BE2C (cell line): ENCODE measurements around the gene NR5A2.

Experiments used
- DNase-seq: peaks from one replicate; pipeline ENCODE4 v3.0.0-alpha.2; 2020
- H3K27me3 ChIP-seq: fragments of 250-450 bp; sonication (Bioruptor Pico); 2 replicates; pipeline ENCODE4 v1.5.1; 2020; ENCODE audit warnings: mild to moderate bottlenecking
- H3K36me3 ChIP-seq: fragments of 250-450 bp; sonication (Bioruptor Pico); 2 replicates; pipeline ENCODE4 v1.5.1; 2020; ENCODE audit warnings: mild to moderate bottlenecking
- H3K4me1 ChIP-seq: fragments of 250-450 bp; sonication (Bioruptor Pico); 2 replicates; pipeline ENCODE4 v1.5.1; 2020
- H3K4me3 ChIP-seq: 2 replicates; pipeline ENCODE4 v1.5.1; 2011; ENCODE audit warnings: low read depth, low read length
- H3K9me3 ChIP-seq: fragments of 250-450 bp; sonication (Bioruptor Pico); 2 replicates; pipeline ENCODE4 v1.5.1; 2020
- TF ChIP-seq, protein P1 (sequence below): IDR thresholded peaks from 2 replicates; pipeline ENCODE4 v1.5.1; 2012; ENCODE audit warnings: mild to moderate bottlenecking, low read depth, low read length

The NR5A2 gene

GRCh38 chr1:200136384-200136783 lies 108.9 kb downstream of the NR5A2 start:
- no peaks in the 10 kb centered on the region; the same call in none of the 2 replicates for H3K27me3 ChIP-seq
- H3K4me1 ChIP-seq = no peaks in the 10 kb centered on the region
- no peaks in the 10 kb centered on the region for H3K36me3 ChIP-seq
- TF ChIP-seq, protein P1, sequence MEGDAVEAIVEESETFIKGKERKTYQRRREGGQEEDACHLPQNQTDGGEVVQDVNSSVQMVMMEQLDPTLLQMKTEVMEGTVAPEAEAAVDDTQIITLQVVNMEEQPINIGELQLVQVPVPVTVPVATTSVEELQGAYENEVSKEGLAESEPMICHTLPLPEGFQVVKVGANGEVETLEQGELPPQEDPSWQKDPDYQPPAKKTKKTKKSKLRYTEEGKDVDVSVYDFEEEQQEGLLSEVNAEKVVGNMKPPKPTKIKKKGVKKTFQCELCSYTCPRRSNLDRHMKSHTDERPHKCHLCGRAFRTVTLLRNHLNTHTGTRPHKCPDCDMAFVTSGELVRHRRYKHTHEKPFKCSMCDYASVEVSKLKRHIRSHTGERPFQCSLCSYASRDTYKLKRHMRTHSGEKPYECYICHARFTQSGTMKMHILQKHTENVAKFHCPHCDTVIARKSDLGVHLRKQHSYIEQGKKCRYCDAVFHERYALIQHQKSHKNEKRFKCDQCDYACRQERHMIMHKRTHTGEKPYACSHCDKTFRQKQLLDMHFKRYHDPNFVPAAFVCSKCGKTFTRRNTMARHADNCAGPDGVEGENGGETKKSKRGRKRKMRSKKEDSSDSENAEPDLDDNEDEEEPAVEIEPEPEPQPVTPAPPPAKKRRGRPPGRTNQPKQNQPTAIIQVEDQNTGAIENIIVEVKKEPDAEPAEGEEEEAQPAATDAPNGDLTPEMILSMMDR = no peak
- no peak for DNase-seq
- H3K9me3 ChIP-seq = no peaks in the 10 kb centered on the region; the same call in 1 of the 2 replicates
- H3K4me3 ChIP-seq = no peak overlapping the region

DNA sequence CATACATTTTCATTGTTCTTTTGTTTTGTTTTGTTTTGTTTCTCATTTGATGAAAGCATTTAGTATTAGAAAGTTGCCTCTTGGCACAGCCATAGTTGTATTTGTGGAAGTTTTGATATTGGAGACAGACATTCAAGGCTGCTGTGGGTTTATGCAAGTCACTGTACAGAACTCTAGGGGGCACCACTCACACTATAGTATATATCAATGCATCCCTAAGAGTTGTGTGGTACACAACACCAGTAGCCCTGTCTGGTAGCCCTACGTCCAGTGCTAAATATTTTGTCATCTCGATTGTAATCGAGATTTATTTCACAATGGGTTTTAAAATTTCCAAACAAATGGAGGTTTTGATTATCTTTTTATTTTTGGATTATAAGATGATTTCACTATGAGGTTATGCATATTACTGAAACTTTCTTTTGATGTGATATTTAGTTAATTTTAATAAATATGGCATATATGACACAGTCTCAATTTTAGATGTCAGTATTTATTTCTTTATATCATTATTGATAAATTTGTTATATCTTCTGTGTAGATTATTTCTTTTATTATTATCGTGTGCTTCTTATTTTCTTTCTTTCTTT lies 112.2 kb downstream of the NR5A2 start:
- H3K9me3 ChIP-seq = no peaks in the 10 kb centered on the region
- H3K4me3 ChIP-seq = no peak overlapping the region
- TF ChIP-seq, protein P1 = peak; percentile 76
- peak; percentile 28 for DNase-seq
- H3K4me1 ChIP-seq = no peaks in the 10 kb centered on the region
- H3K36me3 ChIP-seq = no peaks in the 10 kb centered on the region
- H3K27me3 ChIP-seq = peaks cover 3% of the 10 kb centered on the region

DNA sequence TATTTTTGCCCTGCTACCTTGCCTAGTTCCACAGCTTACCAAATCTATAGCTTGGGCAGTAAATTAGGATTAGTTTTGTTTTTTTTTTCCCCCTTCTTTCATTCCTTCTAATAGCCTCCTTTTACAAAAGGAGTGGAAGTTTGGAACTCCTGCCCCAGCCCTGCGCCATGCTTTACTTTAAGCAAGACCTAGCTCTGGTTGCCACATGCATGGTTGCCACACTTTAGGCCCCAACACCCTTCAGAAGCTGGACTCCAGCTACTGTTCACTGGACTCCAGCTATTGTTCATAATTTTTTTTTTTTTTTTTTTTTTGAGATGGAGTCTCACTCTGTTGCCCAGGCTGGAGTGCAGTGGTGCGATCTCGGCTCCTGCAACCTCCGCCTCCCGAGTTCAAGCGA lies 115.8 kb downstream of the NR5A2 start:
- H3K9me3 ChIP-seq = no peaks in the 10 kb centered on the region
- DNase-seq = no peak
- H3K4me3 ChIP-seq = no peak overlapping the region
- TF ChIP-seq, protein P1 = no peak
- H3K27me3 ChIP-seq = peaks cover 3% of the 10 kb centered on the region
- H3K4me1 ChIP-seq = no peaks in the 10 kb centered on the region
- H3K36me3 ChIP-seq = no peaks in the 10 kb centered on the region

- no peak for DNase-seq
- H3K9me3 ChIP-seq = no peaks in the 10 kb centered on the region
- peaks cover 3% of the 10 kb centered on the region for H3K27me3 ChIP-seq
- H3K4me3 ChIP-seq = no peak overlapping the region
- TF ChIP-seq, protein P1 = no peak
- H3K36me3 ChIP-seq = no peaks in the 10 kb centered on the region
- H3K4me1 ChIP-seq = no peaks in the 10 kb centered on the region
Observed at GRCh38 chr1:200146100-200146499, 118.6 kb downstream of the NR5A2 start.

GRCh38 chr1:200147094-200147493 lies 119.6 kb downstream of the NR5A2 start:
- no peak for DNase-seq
- Histone ChIP-seq H3K4me3 (no peak overlapping the region), H3K27me3 (peaks cover 3% of the 10 kb centered on the region; the same call in 1 of the 2 replicates), H3K9me3 (no peaks in the 10 kb centered on the region), H3K4me1 (no peaks in the 10 kb centered on the region), H3K36me3 (no peaks in the 10 kb centered on the region)
- TF ChIP-seq, protein P1 = no peak

DNA sequence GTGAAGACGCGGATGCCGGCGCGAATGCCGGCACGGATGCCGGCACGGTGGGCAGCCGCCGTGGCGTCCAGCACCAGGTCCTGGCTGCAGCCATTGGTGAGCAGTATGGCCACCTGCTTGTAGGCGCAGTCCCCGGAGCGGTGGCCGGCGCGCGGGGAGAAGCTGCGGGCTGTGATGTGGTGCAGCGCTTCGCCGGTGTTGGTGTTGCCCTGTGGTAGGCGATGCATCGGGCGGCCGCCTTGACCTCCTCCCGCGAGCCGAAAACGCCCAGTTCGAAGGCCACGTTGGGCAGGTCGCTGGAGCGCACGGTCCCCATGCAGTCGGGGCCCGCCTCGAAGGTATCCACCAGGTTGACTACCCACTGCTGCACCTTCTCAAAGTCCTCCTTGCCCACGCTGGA lies 120.2 kb downstream of the NR5A2 start:
- Histone ChIP-seq H3K27me3 (peaks cover 3% of the 10 kb centered on the region; the same call in 1 of the 2 replicates), H3K4me1 (no peaks in the 10 kb centered on the region), H3K9me3 (no peaks in the 10 kb centered on the region), H3K36me3 (no peaks in the 10 kb centered on the region), H3K4me3 (no peak overlapping the region)
- TF ChIP-seq, protein P1 = no peak
- DNase-seq = no peak
